ENCODE data around the gene ADAMTSL1. TPM values are rescaled to one million over a fixed set of nuclear protein-coding genes. Genes with fewer than 3 reads are reported as not detected.
A peak's percentile ranks its signal among the peaks of the same experiment; 100 is the strongest.

The ADAMTSL1 gene
- polyA plus RNA-seq, 10 donors: 10.8 to 27.8 (median 16.3) TPM

- DNase-seq: no peak
Observed at GRCh38 chr9:18699764-18700163, 225.8 kb downstream of the ADAMTSL1 start.

- no peak for DNase-seq
Observed at GRCh38 chr9:18700714-18701113, 226.8 kb downstream of the ADAMTSL1 start.

GRCh38 chr9:18703151-18703900, 229.4 kb downstream of the ADAMTSL1 start:
- DNase-seq: peak in 1 of 3 donors; percentile 82

- DNase-seq: no peak
Observed at GRCh38 chr9:18703901-18704379, 230.0 kb downstream of the ADAMTSL1 start.

GRCh38 chr9:18705796-18706392, 231.9 kb downstream of the ADAMTSL1 start:
- peak in 1 of 3 donors; percentile 44 for DNase-seq

- no peak for DNase-seq
Observed at GRCh38 chr9:18706648-18707047, 232.7 kb downstream of the ADAMTSL1 start.

- peak; percentile 69 to 92 (median 79) for DNase-seq
Observed at GRCh38 chr9:18707061-18707461, 233.1 kb downstream of the ADAMTSL1 start.

GRCh38 chr9:18707489-18708205, 233.7 kb downstream of the ADAMTSL1 start:
- DNase-seq: peak in 2 of 3 donors; percentile 64 to 82

GRCh38 chr9:18708429-18708828, 234.5 kb downstream of the ADAMTSL1 start:
- no peak for DNase-seq

- peak in 1 of 3 donors; percentile 58 for DNase-seq
Observed at GRCh38 chr9:18710065-18710464, 236.1 kb downstream of the ADAMTSL1 start.

- DNase-seq: no peak
Observed at GRCh38 chr9:18717759-18718158, 243.8 kb downstream of the ADAMTSL1 start.

GRCh38 chr9:18718393-18718792, 244.4 kb downstream of the ADAMTSL1 start:
- DNase-seq: no peak

- no peak for DNase-seq
Observed at GRCh38 chr9:18718932-18719331, 245.0 kb downstream of the ADAMTSL1 start.

- no peak for DNase-seq
Observed at GRCh38 chr9:18720691-18721090, 246.7 kb downstream of the ADAMTSL1 start.

GRCh38 chr9:18721267-18721994, 247.5 kb downstream of the ADAMTSL1 start:
- no peak for DNase-seq

GRCh38 chr9:18721995-18722310, 248.0 kb downstream of the ADAMTSL1 start:
- no peak for DNase-seq

- no peak for DNase-seq
Observed at GRCh38 chr9:18722882-18723281, 248.9 kb downstream of the ADAMTSL1 start.

- no peak for DNase-seq
Observed at GRCh38 chr9:18723366-18723765, 249.4 kb downstream of the ADAMTSL1 start.

- peak in 2 of 3 donors; percentile 60 to 73 for DNase-seq
Observed at GRCh38 chr9:18726546-18726945, 252.6 kb downstream of the ADAMTSL1 start.

- DNase-seq: no peak
Observed at GRCh38 chr9:18727904-18728303, 254.0 kb downstream of the ADAMTSL1 start.

GRCh38 chr9:18728642-18729041, 254.7 kb downstream of the ADAMTSL1 start:
- no peak for DNase-seq

GRCh38 chr9:18730241-18730640, 256.3 kb downstream of the ADAMTSL1 start:
- no peak for DNase-seq
